Loucy (cell line): ENCODE data around the gene RASSF5.

Experiments
- H2AFZ ChIP-seq: fragments of 200-600 bp; sonication (generic); 2 replicates; pipeline ENCODE4 v1.6.0; 2016; ENCODE audit warnings: antibody characterized with exemption, mild to moderate bottlenecking, low read length, moderate library complexity
- H3F3A ChIP-seq: fragments of 200-600 bp; 2 replicates; pipeline ENCODE4 v1.6.0; 2016; ENCODE audit warnings: antibody characterized with exemption, low read depth, mild to moderate bottlenecking
- H3K27me3 ChIP-seq: fragments of 200-600 bp; sonication (generic); 2 replicates; pipeline ENCODE4 v1.6.1; 2014; ENCODE audit warnings: low read length, mild to moderate bottlenecking; ENCODE audit not compliant: insufficient read depth, poor library complexity, severe bottlenecking
- H3K36me3 ChIP-seq: fragments of 200-600 bp; sonication (generic); 2 replicates; pipeline ENCODE4 v1.6.1; 2016; ENCODE audit warnings: low read length; ENCODE audit not compliant: insufficient read depth
- H3K4me1 ChIP-seq: fragments of 200-600 bp; sonication (generic); 2 replicates; pipeline ENCODE4 v1.5.1; 2014; ENCODE audit warnings: low read length, mild to moderate bottlenecking; ENCODE audit not compliant: insufficient read depth, poor library complexity, severe bottlenecking
- H3K4me2 ChIP-seq: fragments of 200-600 bp; sonication (generic); 2 replicates; pipeline ENCODE4 v1.6.0; 2014; ENCODE audit warnings: antibody characterized with exemption, low read length, low read depth, mild to moderate bottlenecking; ENCODE audit not compliant: poor library complexity, severe bottlenecking
- H3K4me3 ChIP-seq: fragments of 200-600 bp; sonication (generic); 2 replicates; pipeline ENCODE4 v1.5.1; 2014; ENCODE audit warnings: low read length, mild to moderate bottlenecking, mixed read lengths; ENCODE audit not compliant: poor library complexity, severe bottlenecking
- H3K79me2 ChIP-seq: fragments of 200-600 bp; sonication (generic); 2 replicates; pipeline ENCODE4 v1.6.1; 2014; ENCODE audit warnings: low read length; ENCODE audit not compliant: insufficient read depth
- H3K9ac ChIP-seq: fragments of 200-600 bp; sonication (generic); 2 replicates; pipeline ENCODE4 v1.6.0; 2014; ENCODE audit warnings: mild to moderate bottlenecking, low read depth, low read length, moderate library complexity; ENCODE audit not compliant: poor library complexity, severe bottlenecking
- H3K9me2 ChIP-seq: fragments of 200-600 bp; sonication (generic); replicated peaks from 2 replicates; pipeline ENCODE4 v1.6.1; 2016; ENCODE audit warnings: low read depth, low read length, mixed read lengths
- H3K9me3 ChIP-seq: fragments of 200-600 bp; sonication (generic); 2 replicates; pipeline ENCODE4 v1.6.1; 2014; ENCODE audit warnings: mild to moderate bottlenecking, antibody characterized with exemption, low read length, low read depth; ENCODE audit not compliant: insufficient read depth
- H4K20me1 ChIP-seq: fragments of 200-600 bp; sonication (generic); 2 replicates; pipeline ENCODE4 v1.6.0; 2014; ENCODE audit warnings: antibody characterized with exemption, low read length, mild to moderate bottlenecking; ENCODE audit not compliant: insufficient read depth, poor library complexity, severe bottlenecking
- EZH2phosphoT487 ChIP-seq: fragments of 200-600 bp; IDR thresholded peaks from 2 replicates; pipeline ENCODE4 v1.6.1; 2018; ENCODE audit warnings: antibody characterized with exemption, mild to moderate bottlenecking, moderate library complexity, borderline replicate concordance
- TF ChIP-seq, protein P1 (sequence below): fragments of 200-600 bp; sonication (generic); conservative IDR thresholded peaks from 2 replicates; pipeline ENCODE4 v1.5.1; 2014; ENCODE audit warnings: mild to moderate bottlenecking, antibody characterized with exemption, low read length

The RASSF5 gene

GRCh38 chr1:206628916-206629315, 121.6 kb downstream of the RASSF5 start:
- no peaks in the 10 kb centered on the region for H3K79me2 ChIP-seq
- no peak overlapping the region for H3K4me3 ChIP-seq
- no peaks in the 10 kb centered on the region for H3K9me2 ChIP-seq
- TF ChIP-seq EZH2phosphoT487, result no peak
- no peaks in the 10 kb centered on the region for H3K4me1 ChIP-seq
- no peaks in the 10 kb centered on the region for H4K20me1 ChIP-seq
- H3K27me3 ChIP-seq, result no peaks in the 10 kb centered on the region
- H3F3A ChIP-seq, result no peaks in the 10 kb centered on the region
- no peak overlapping the region for H3K9ac ChIP-seq
- H3K36me3 ChIP-seq, result no peaks in the 10 kb centered on the region
- H2AFZ ChIP-seq, result no peak overlapping the region
- no peak overlapping the region for H3K4me2 ChIP-seq
- no peaks in the 10 kb centered on the region for H3K9me3 ChIP-seq

- no peaks in the 10 kb centered on the region for H3F3A ChIP-seq
- no peaks in the 10 kb centered on the region for H3K9me3 ChIP-seq
- no peaks in the 10 kb centered on the region for H3K36me3 ChIP-seq
- H3K79me2 ChIP-seq, result peaks cover 7% of the 10 kb centered on the region
- H3K4me2 ChIP-seq, result peak overlapping the region; percentile 16
- H3K4me3 ChIP-seq, result no peak overlapping the region
- peaks cover 8% of the 10 kb centered on the region for H3K4me1 ChIP-seq
- no peaks in the 10 kb centered on the region for H3K9me2 ChIP-seq
- H2AFZ ChIP-seq, result peak overlapping the region; percentile 77
- H3K27me3 ChIP-seq, result no peaks in the 10 kb centered on the region
- TF ChIP-seq, protein P1, sequence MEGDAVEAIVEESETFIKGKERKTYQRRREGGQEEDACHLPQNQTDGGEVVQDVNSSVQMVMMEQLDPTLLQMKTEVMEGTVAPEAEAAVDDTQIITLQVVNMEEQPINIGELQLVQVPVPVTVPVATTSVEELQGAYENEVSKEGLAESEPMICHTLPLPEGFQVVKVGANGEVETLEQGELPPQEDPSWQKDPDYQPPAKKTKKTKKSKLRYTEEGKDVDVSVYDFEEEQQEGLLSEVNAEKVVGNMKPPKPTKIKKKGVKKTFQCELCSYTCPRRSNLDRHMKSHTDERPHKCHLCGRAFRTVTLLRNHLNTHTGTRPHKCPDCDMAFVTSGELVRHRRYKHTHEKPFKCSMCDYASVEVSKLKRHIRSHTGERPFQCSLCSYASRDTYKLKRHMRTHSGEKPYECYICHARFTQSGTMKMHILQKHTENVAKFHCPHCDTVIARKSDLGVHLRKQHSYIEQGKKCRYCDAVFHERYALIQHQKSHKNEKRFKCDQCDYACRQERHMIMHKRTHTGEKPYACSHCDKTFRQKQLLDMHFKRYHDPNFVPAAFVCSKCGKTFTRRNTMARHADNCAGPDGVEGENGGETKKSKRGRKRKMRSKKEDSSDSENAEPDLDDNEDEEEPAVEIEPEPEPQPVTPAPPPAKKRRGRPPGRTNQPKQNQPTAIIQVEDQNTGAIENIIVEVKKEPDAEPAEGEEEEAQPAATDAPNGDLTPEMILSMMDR, result peak; percentile 87
- no peak for TF ChIP-seq EZH2phosphoT487
- H4K20me1 ChIP-seq, result peaks cover under 1% of the 10 kb centered on the region
- H3K9ac ChIP-seq, result no peak overlapping the region
These were observed 123.8 kb downstream of the RASSF5 start for GRCh38 chr1:206631085-206631509.

DNA sequence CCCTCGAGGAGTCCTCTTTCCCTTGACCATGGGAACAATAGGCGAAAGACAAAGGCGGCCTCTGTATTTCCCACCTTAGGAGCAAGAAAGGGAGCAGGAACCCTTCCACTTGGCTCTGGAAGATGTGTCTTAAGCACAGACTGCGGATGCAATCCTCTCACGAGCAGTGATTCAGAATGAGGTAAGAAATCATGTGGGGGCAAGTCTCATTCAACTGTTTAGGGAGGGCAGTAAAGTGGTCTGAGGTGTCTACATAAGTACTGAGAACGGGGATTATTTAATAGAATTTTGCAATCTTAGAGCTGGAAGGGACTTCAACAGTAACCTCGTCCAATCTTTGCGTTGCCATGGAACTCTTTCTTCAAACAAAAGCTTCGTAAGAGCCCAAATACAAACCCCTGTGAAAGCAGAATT, 126.4 kb downstream of the RASSF5 start:
- no peaks in the 10 kb centered on the region for H3K9me2 ChIP-seq
- H3K4me1 ChIP-seq, result peaks cover 30% of the 10 kb centered on the region
- no peak for TF ChIP-seq EZH2phosphoT487
- TF ChIP-seq, protein P1, result no peak
- no peaks in the 10 kb centered on the region for H3K9me3 ChIP-seq
- H2AFZ ChIP-seq, result no peak overlapping the region
- H3F3A ChIP-seq, result no peaks in the 10 kb centered on the region
- no peak overlapping the region for H3K9ac ChIP-seq
- H3K4me2 ChIP-seq, result no peak overlapping the region
- H3K36me3 ChIP-seq, result no peaks in the 10 kb centered on the region
- H3K27me3 ChIP-seq, result no peaks in the 10 kb centered on the region
- H4K20me1 ChIP-seq, result peaks cover 7% of the 10 kb centered on the region
- peaks cover 33% of the 10 kb centered on the region for H3K79me2 ChIP-seq
- H3K4me3 ChIP-seq, result no peak overlapping the region

- Histone ChIP-seq H3K9me3 (no peaks in the 10 kb centered on the region), H3K9me2 (no peaks in the 10 kb centered on the region), H3K79me2 (peaks cover 41% of the 10 kb centered on the region), H4K20me1 (peaks cover 7% of the 10 kb centered on the region), H3K36me3 (no peaks in the 10 kb centered on the region), H3K4me1 (peaks cover 35% of the 10 kb centered on the region), H3F3A (no peaks in the 10 kb centered on the region), H3K4me2 (peak overlapping the region; percentile 89), H3K4me3 (peak overlapping the region; percentile 91), H3K9ac (peak overlapping the region; percentile 86), H3K27me3 (no peaks in the 10 kb centered on the region), H2AFZ (peak overlapping the region; percentile 58)
- no peak for TF ChIP-seq EZH2phosphoT487
- TF ChIP-seq, protein P1, result peak; percentile 95
These were observed 127.2 kb downstream of the RASSF5 start for GRCh38 chr1:206634365-206635079.
